B cell (primary cell): ENCODE data around the gene SAC3D1. TPM values are rescaled to one million over a fixed set of nuclear protein-coding genes. Genes with fewer than 3 reads are reported as not detected.

Source experiments
- ATAC-seq: fragments of 200-7000 bp; cut with Tn5 transposase; one replicate; pipeline ENCODE4 v1.10.0; 2021; ENCODE audit warnings: low read depth, mild to moderate bottlenecking, moderate number of reproducible peaks, moderate library complexity
- CTCF ChIA-PET: fragments of 350-600 bp; sonication (Branson Sonifier 250); formaldehyde crosslinking; loops from one replicate; lab custom pipeline; 2021; ENCODE audit warnings: antibody characterized with exemption, inconsistent platforms; lab: Charles Lee
- POLR2A ChIA-PET: fragments of 350-600 bp; sonication (Branson Sonifier 250); formaldehyde crosslinking; loops from one replicate; lab custom pipeline; 2021; ENCODE audit warnings: antibody characterized with exemption; lab: Charles Lee
- DNase-seq: peaks from one replicate; pipeline ENCODE4 v3.0.0; 2013
- H2AFZ ChIP-seq: 2 replicates; pipeline ENCODE4 v1.6.1; 2012; ENCODE audit warnings: mild to moderate bottlenecking, low read depth, low read length; ENCODE audit not compliant: insufficient read depth, poor library complexity, severe bottlenecking
- H3K27ac ChIP-seq, 2 donors: 1 replicate in 1 of 2; 2 replicates in 1 of 2; pipeline ENCODE4 v1.5.1; 2012 to 2013; ENCODE audit warnings: low read length in 2 of 2, mild to moderate bottlenecking in 2 of 2, moderate library complexity in 1 of 2
- H3K27me3 ChIP-seq, 4 experiments: fragments of 200-600 bp in 1 of 4; sonication (generic) in 1 of 4; replicated peaks in 1 of 4; 1 replicate in 2 of 4; 2 replicates in 2 of 4; pipeline versions ENCODE4 v1.6.1 to v1.7.0; 2013 to 2016; ENCODE audit warnings: low read length in 3 of 4, mild to moderate bottlenecking in 2 of 4, mixed read lengths in 1 of 4, moderate library complexity in 1 of 4; ENCODE audit not compliant: insufficient read depth in 4 of 4, control insufficient read depth in 3 of 4; ENCODE audit errors: control extremely low read depth in 1 of 4
- H3K36me3 ChIP-seq, 2 experiments: replicated peaks in 1 of 2; 1 replicate in 1 of 2; 2 replicates in 1 of 2; pipeline versions ENCODE4 v1.6.1 to v1.7.1; 2013; ENCODE audit warnings: low read length in 1 of 2; ENCODE audit not compliant: insufficient read depth in 2 of 2, control insufficient read depth in 1 of 2; ENCODE audit errors: control extremely low read depth in 1 of 2, extremely low read depth in 1 of 2
- H3K4me1 ChIP-seq, 2 donors: fragments of 200-600 bp in 1 of 2; sonication (generic) in 1 of 2; 1 replicate in 1 of 2; 2 replicates in 1 of 2; pipeline versions ENCODE4 v1.5.1 to v1.6.1; 2013 to 2017; ENCODE audit warnings: low read length in 2 of 2; ENCODE audit not compliant: control insufficient read depth in 2 of 2, insufficient read depth in 2 of 2
- H3K4me2 ChIP-seq: replicated peaks from 2 replicates; pipeline ENCODE3; 2012; ENCODE audit warnings: mild to moderate bottlenecking, low read depth, low read length; ENCODE audit not compliant: poor library complexity, severe bottlenecking
- H3K4me3 ChIP-seq, 5 experiments: fragments of 200-600 bp in 1 of 5; sonication (generic) in 1 of 5; 1 replicate in 3 of 5; 2 replicates in 2 of 5; pipeline versions ENCODE4 v1.5.1 to v1.7.0; 2011 to 2016; ENCODE audit warnings: low read length in 4 of 5, mild to moderate bottlenecking in 4 of 5, low read depth in 2 of 5, control low read depth in 1 of 5, moderate library complexity in 1 of 5; ENCODE audit not compliant: insufficient read depth in 1 of 5; ENCODE audit errors: control extremely low read depth in 1 of 5, extremely low read depth in 1 of 5
- H3K79me2 ChIP-seq: fragments of 200-600 bp; sonication (generic); one replicate; pipeline ENCODE4 v1.6.0; 2016; ENCODE audit warnings: low read length; ENCODE audit not compliant: control insufficient read depth, insufficient read depth
- H3K9ac ChIP-seq: fragments of 200-600 bp; sonication (generic); 2 replicates; pipeline ENCODE4 v1.6.1; 2017; ENCODE audit warnings: mild to moderate bottlenecking, low read length, moderate library complexity
- H3K9me3 ChIP-seq, 3 donors: one replicate each; pipeline versions ENCODE4 v1.6.1 to v1.7.1; 2013; ENCODE audit warnings: low read length in 2 of 3; ENCODE audit not compliant: control insufficient read depth in 2 of 3, insufficient read depth in 1 of 3; ENCODE audit errors: control extremely low read depth in 1 of 3
- H4K20me1 ChIP-seq: 2 replicates; pipeline ENCODE4 v1.6.0; 2012; ENCODE audit warnings: mild to moderate bottlenecking, low read length; ENCODE audit not compliant: insufficient read depth, control insufficient read depth, poor library complexity, severe bottlenecking
- H3K27ac Mint-ChIP-seq: one replicate; pipeline ENCODE4 v1.8.0; 2021; ENCODE audit warnings: mixed read lengths
- H3K27me3 Mint-ChIP-seq: one replicate; pipeline ENCODE4 v1.8.0; 2021; ENCODE audit warnings: mixed read lengths
- H3K4me1 Mint-ChIP-seq: one replicate; pipeline ENCODE4 v1.8.0; 2021; ENCODE audit warnings: mixed read lengths
- H3K4me3 Mint-ChIP-seq: one replicate; pipeline ENCODE4 v1.8.0; 2021; ENCODE audit warnings: mixed read lengths
- H3K9me3 Mint-ChIP-seq: one replicate; pipeline ENCODE4 v1.8.0; 2022; ENCODE audit warnings: mixed read lengths; ENCODE audit not compliant: insufficient read depth
- EZH2 ChIP-seq: IDR thresholded peaks from 2 replicates; pipeline ENCODE4 v1.6.1; 2012; ENCODE audit warnings: borderline replicate concordance, low read depth, mild to moderate bottlenecking, moderate library complexity, low read length; ENCODE audit not compliant: insufficient read depth, poor library complexity, severe bottlenecking
- WGBS: methylation state at CpG from one replicate; pipeline ENCODE4 v1.1.5; 2013; ENCODE audit warnings: missing lambda C conversion rate; ENCODE audit not compliant: insufficient coverage; 5-methylcytosine and 5-hydroxymethylcytosine counted together
- intact Hi-C: fragments of 100-400 bp; cut with micrococcal nuclease; formaldehyde crosslinking; loops from one replicate; pipeline ENCODE4 v1.10.0; 2022
- polyA plus RNA-seq: library from polyadenylated mRNA; depleted of rRNA; stranded (reverse); fragments of >200 nt; gene quantifications from 2 replicates; pipeline ENCODE4 v1.2.3, GENCODE V29; 2012
- total RNA-seq, 2 donors: library from RNA; stranded (reverse); fragments of 120-200 nt in 1 of 2; gene quantifications; 1 replicate in 1 of 2; 2 replicates in 1 of 2; pipeline versions ENCODE4 v1.2.3 to v1.2.4, GENCODE V29; 2013 to 2022
- TF ChIP-seq, protein P1 (sequence below): fragments of 200-600 bp; IDR thresholded peaks from one replicate; pipeline ENCODE4 v1.8.0; 2022; ENCODE audit warnings: antibody characterized with exemption, mild to moderate bottlenecking

Gene SAC3D1
- total and polyA plus RNA-seq, 2 donors (not counting 1 experiment from before 2014, with no cell fraction given) = 5.9 to 6.0 TPM

DNA sequence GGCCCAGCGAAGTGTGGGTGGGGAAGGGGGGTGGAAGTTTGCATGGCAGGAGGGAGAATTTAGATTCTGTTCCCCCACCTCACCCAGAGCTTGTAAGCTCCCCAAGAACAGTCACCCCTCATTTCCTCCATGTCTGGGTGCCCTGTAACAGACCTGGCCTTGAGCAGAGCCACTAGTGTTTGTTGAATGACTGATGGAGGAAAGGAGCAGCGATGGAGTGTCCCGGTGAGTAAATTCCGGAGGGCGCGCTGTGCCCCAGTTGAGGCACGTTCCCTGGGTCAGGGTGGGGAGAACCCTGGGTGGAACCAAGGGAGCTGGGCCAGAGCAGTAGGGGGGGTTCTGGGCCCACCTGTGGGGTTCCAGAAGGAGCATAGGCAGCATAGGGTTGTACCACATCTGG is 16.5 kb downstream of the SAC3D1 start:
- TF ChIP-seq EZH2 = no peak
- TF ChIP-seq, protein P1, sequence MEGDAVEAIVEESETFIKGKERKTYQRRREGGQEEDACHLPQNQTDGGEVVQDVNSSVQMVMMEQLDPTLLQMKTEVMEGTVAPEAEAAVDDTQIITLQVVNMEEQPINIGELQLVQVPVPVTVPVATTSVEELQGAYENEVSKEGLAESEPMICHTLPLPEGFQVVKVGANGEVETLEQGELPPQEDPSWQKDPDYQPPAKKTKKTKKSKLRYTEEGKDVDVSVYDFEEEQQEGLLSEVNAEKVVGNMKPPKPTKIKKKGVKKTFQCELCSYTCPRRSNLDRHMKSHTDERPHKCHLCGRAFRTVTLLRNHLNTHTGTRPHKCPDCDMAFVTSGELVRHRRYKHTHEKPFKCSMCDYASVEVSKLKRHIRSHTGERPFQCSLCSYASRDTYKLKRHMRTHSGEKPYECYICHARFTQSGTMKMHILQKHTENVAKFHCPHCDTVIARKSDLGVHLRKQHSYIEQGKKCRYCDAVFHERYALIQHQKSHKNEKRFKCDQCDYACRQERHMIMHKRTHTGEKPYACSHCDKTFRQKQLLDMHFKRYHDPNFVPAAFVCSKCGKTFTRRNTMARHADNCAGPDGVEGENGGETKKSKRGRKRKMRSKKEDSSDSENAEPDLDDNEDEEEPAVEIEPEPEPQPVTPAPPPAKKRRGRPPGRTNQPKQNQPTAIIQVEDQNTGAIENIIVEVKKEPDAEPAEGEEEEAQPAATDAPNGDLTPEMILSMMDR = no peak
- POLR2A ChIA-PET = interaction anchor here (0.7 kb wide), 1 partner anchor 36 kb away, joined by 4 read pairs; no protein-coding TSS in a partner anchor
- CTCF ChIA-PET = interaction anchor here (1.3 kb wide), 1 partner anchor 43 kb away, joined by 3 read pairs; the partner anchor contains the start of gene ARL2
- Histone ChIP-seq H3K4me2 (no peak overlapping the region), H3K9ac (no peak overlapping the region), H3K27ac (no peak overlapping the region), H3K27me3 (peaks cover 0 to 2% (median 1%) of the 10 kb centered on the region in 4 experiments), H2AFZ (no peak overlapping the region), H3K36me3 (no peaks in the 10 kb centered on the region), H3K79me2 (no peaks in the 10 kb centered on the region), H3K4me3 (no peak overlapping the region), H3K9me3 (peaks cover 0 to 3% (median 0%) of the 10 kb centered on the region in 3 donors), H4K20me1 (no peaks in the 10 kb centered on the region), H3K4me1 (peaks cover 10 to 14% of the 10 kb centered on the region in 2 donors)
- no peak overlapping the region for H3K27ac Mint-ChIP-seq
- WGBS = 98% methylated on average over 4 of the region's 7 CpGs
- no peak overlapping the region for H3K4me3 Mint-ChIP-seq
- ATAC-seq = no peak
- H3K9me3 Mint-ChIP-seq = no peaks in the 10 kb centered on the region
- peaks cover 17% of the 10 kb centered on the region for H3K4me1 Mint-ChIP-seq
- H3K27me3 Mint-ChIP-seq = no peaks in the 10 kb centered on the region
- no peak for DNase-seq
- intact Hi-C loops = no loop called here

DNA sequence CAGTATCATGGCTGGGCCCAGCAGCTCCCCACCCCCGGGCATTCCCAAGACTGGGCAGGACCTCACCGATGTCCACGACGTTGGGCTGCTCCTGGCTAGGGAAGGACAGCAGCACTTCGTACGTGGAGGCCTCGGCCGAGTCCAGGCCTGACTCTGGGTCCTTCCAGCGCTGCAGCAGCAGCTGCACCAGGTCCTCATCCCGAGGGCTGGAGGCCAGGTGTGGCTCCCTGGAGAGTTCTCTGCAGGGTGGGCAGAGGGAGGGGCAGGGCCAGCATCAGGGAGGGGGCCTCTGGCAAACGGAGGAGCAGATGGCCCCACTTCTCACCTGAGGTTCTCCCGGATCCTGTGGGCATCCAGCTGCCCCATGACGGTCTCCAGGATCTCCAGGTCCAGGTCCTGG is 17.0 kb downstream of the SAC3D1 start:
- H4K20me1 ChIP-seq = no peaks in the 10 kb centered on the region
- 93% methylated on average over 12 of the region's 13 CpGs for WGBS
- no peak for TF ChIP-seq EZH2
- TF ChIP-seq, protein P1 = no peak
- no peak overlapping the region for H3K9ac ChIP-seq
- intact Hi-C loops = no loop called here
- CTCF ChIA-PET = no interaction called here
- POLR2A ChIA-PET = no interaction called here
- no peaks in the 10 kb centered on the region for H3K27me3 Mint-ChIP-seq
- H3K36me3 ChIP-seq = no peaks in the 10 kb centered on the region
- peaks cover 10 to 14% of the 10 kb centered on the region in 2 donors for H3K4me1 ChIP-seq
- H3K4me3 ChIP-seq = no peak overlapping the region
- H2AFZ ChIP-seq = no peak overlapping the region
- H3K27me3 ChIP-seq = peaks cover 0 to 2% (median 1%) of the 10 kb centered on the region in 4 experiments
- no peak overlapping the region for H3K4me3 Mint-ChIP-seq
- no peaks in the 10 kb centered on the region for H3K9me3 Mint-ChIP-seq
- peaks cover 0 to 3% (median 0%) of the 10 kb centered on the region in 3 donors for H3K9me3 ChIP-seq
- ATAC-seq (no peak), DNase-seq (no peak)
- H3K4me2 ChIP-seq = no peak overlapping the region
- no peaks in the 10 kb centered on the region for H3K79me2 ChIP-seq
- H3K4me1 Mint-ChIP-seq = peaks cover 17% of the 10 kb centered on the region
- no peak overlapping the region for H3K27ac Mint-ChIP-seq
- no peak overlapping the region for H3K27ac ChIP-seq
